Keratinocyte (primary cell): ENCODE measurements around the gene RGS13. TPM values are rescaled to one million over a fixed set of nuclear protein-coding genes. Genes with fewer than 3 reads are reported as not detected.

Source experiments
- DNase-seq: peaks from one replicate; pipeline ENCODE4 v3.0.0-alpha.2; 2011; ENCODE audit warnings: low read depth, missing footprints, low spot score
- FAIRE-seq: peaks from 2 replicates; lab custom pipeline; 2011; peaks lifted over from hg19 to GRCh38; lab: Jason Lieb, UNC
- H2AFZ ChIP-seq: 2 replicates; pipeline ENCODE4 v1.6.0; 2012; ENCODE audit warnings: low read length, control low read depth, inconsistent platforms; ENCODE audit not compliant: control insufficient read depth
- H3K27ac ChIP-seq: 2 replicates; pipeline ENCODE4 v1.5.1; 2011; ENCODE audit warnings: low read length; ENCODE audit not compliant: control insufficient read depth, insufficient read depth
- H3K27me3 ChIP-seq: 3 replicates; pipeline ENCODE4 v1.6.0; 2011; ENCODE audit warnings: low read length; ENCODE audit not compliant: control insufficient read depth, insufficient read depth; ENCODE audit errors: extremely low read depth
- H3K36me3 ChIP-seq, 2 experiments: 2 replicates in 1 of 2; 3 replicates in 1 of 2; pipeline ENCODE4 v1.5.1; 2011; ENCODE audit warnings: low read length in 2 of 2, mild to moderate bottlenecking in 1 of 2; ENCODE audit not compliant: control insufficient read depth in 2 of 2, insufficient read depth in 2 of 2; ENCODE audit errors: extremely low read depth in 1 of 2
- H3K4me1 ChIP-seq: 3 replicates; pipeline ENCODE4 v1.5.1; 2011; ENCODE audit warnings: low read length; ENCODE audit not compliant: control insufficient read depth, insufficient read depth; ENCODE audit errors: extremely low read depth
- H3K4me2 ChIP-seq: 3 replicates; pipeline ENCODE4 v1.6.0; 2011; ENCODE audit warnings: low read depth, low read length; ENCODE audit not compliant: control insufficient read depth, insufficient read depth; ENCODE audit errors: extremely low read depth
- H3K4me3 ChIP-seq, 3 experiments: fragments of 200-600 bp in 1 of 3; sonication (generic) in 1 of 3; 2 replicates in 2 of 3; 3 replicates in 1 of 3; pipeline ENCODE4 v1.5.1; 2011 to 2016; ENCODE audit warnings: low read length in 3 of 3, mild to moderate bottlenecking in 3 of 3, control low read depth in 2 of 3, inconsistent platforms in 1 of 3, low read depth in 1 of 3, mixed read lengths in 1 of 3, mixed run types in 1 of 3, moderate library complexity in 1 of 3; ENCODE audit not compliant: control insufficient read depth in 2 of 3, insufficient read depth in 2 of 3; ENCODE audit errors: extremely low read depth in 1 of 3
- H3K79me2 ChIP-seq: 2 replicates; pipeline ENCODE4 v1.6.0; 2012; ENCODE audit warnings: low read length; ENCODE audit not compliant: control insufficient read depth, insufficient read depth
- H3K9ac ChIP-seq: 3 replicates; pipeline ENCODE4 v1.6.0; 2011; ENCODE audit warnings: low read length; ENCODE audit not compliant: control insufficient read depth, insufficient read depth; ENCODE audit errors: extremely low read depth
- H3K9me1 ChIP-seq: 3 replicates; pipeline ENCODE4 v1.6.0; 2011; ENCODE audit warnings: low read length; ENCODE audit not compliant: control insufficient read depth, insufficient read depth; ENCODE audit errors: extremely low read depth
- H3K9me3 ChIP-seq: 2 replicates; pipeline ENCODE4 v1.5.1; 2012; ENCODE audit warnings: low read depth, low read length; ENCODE audit not compliant: control insufficient read depth
- H4K20me1 ChIP-seq: 3 replicates; pipeline ENCODE4 v1.6.0; 2011; ENCODE audit warnings: low read length; ENCODE audit not compliant: control insufficient read depth, insufficient read depth; ENCODE audit errors: extremely low read depth
- CTCF ChIP-seq, 3 experiments: IDR thresholded peaks in 1 of 3; conservative IDR thresholded peaks in 1 of 3; optimal IDR thresholded peaks in 1 of 3; 2 replicates in 2 of 3; 3 replicates in 1 of 3; pipeline versions ENCODE3 to v1.5.1; 2011; ENCODE audit warnings: low read length in 3 of 3, mild to moderate bottlenecking in 3 of 3, moderate library complexity in 2 of 3, control low read depth in 1 of 3, inconsistent platforms in 1 of 3; ENCODE audit not compliant: insufficient read depth in 2 of 3; ENCODE audit errors: extremely low read depth in 1 of 3
- EZH2 ChIP-seq: IDR thresholded peaks from one replicate; pipeline ENCODE4 v1.6.1; 2012; ENCODE audit warnings: inconsistent platforms, mild to moderate bottlenecking, low read length, moderate library complexity
- dilution Hi-C: fragments of 300-500 bp; cut with MboI; formaldehyde crosslinking; loops from one replicate; pipeline ENCODE4 v1.7.0; 2020; ENCODE audit warnings: low sequenced_read_pairs; ENCODE audit not compliant: extremely low pct_ligation_motif_present
- polyA plus RNA-seq, 5 experiments: library from polyadenylated mRNA; depleted of rRNA in 3 of 5; stranded (reverse) in 3 of 5; stranded (forward) in 1 of 5; unstranded in 1 of 5; fragments of >200 nt; gene quantifications; 1 replicate in 1 of 5; 2 replicates in 3 of 5; 3 replicates in 1 of 5; pipeline versions ENCODE4 v1.2.1 to v1.2.3, GENCODE V29; 2011 to 2012; ENCODE audit warnings: missing spikeins in 2 of 5, low read depth in 1 of 5, low replicate concordance in 1 of 5

Gene RGS13
- polyA plus RNA-seq, 1 donor (not counting 4 experiments of a cell fraction or from before 2014, with no cell fraction given) = not detected

DNA sequence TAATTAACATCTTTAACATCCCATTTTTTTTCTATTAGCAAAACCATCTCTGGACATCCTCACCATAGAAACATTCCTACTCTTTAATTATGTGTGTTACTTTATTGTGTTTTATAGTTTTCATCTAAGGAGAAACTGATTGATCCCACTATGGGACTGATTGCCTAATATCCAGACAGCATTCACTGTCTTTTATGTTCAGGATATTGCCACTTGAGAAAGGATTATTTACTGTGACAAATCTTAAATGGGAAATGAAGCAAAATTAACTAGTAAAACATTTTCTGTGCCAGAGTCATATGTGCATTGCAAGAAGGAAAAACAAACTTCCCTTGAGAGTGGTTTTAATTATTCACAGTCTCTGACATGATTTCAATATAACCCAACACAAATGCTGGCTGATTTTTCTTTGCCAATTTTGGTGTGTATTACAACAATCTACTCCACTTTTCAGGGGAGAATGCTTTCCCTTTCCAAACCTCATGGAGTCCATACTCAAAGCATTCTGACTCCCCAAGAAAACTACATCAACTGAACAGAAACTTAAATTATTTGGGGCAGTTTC, 15.8 kb upstream of the RGS13 start:
- H3K9ac ChIP-seq = no peak overlapping the region
- no peaks in the 10 kb centered on the region for H3K9me3 ChIP-seq
- no peaks in the 10 kb centered on the region for H3K4me1 ChIP-seq
- H3K36me3 ChIP-seq = no peaks in the 10 kb centered on the region
- H3K27ac ChIP-seq = no peak overlapping the region
- no peak for DNase-seq
- H4K20me1 ChIP-seq = no peaks in the 10 kb centered on the region
- H3K9me1 ChIP-seq = no peaks in the 10 kb centered on the region
- no peak overlapping the region for H3K4me3 ChIP-seq
- dilution Hi-C loops = no loop called here
- no peak overlapping the region for H3K4me2 ChIP-seq
- H3K79me2 ChIP-seq = no peaks in the 10 kb centered on the region
- no peaks in the 10 kb centered on the region for H3K27me3 ChIP-seq
- FAIRE-seq = no peak
- TF ChIP-seq CTCF (optimal IDR thresholded peaks at IDR 0.05 in 1 of 3, IDR thresholded peaks at IDR 0.05 in 1 of 3, conservative IDR thresholded peaks at IDR 0.05 in 1 of 3; ENCODE audit: extremely low read depth in 1 of 3, insufficient read depth in 2 of 3, low read length in 3 of 3) = no peak
- TF ChIP-seq EZH2 = no peak
- no peak overlapping the region for H2AFZ ChIP-seq

DNA sequence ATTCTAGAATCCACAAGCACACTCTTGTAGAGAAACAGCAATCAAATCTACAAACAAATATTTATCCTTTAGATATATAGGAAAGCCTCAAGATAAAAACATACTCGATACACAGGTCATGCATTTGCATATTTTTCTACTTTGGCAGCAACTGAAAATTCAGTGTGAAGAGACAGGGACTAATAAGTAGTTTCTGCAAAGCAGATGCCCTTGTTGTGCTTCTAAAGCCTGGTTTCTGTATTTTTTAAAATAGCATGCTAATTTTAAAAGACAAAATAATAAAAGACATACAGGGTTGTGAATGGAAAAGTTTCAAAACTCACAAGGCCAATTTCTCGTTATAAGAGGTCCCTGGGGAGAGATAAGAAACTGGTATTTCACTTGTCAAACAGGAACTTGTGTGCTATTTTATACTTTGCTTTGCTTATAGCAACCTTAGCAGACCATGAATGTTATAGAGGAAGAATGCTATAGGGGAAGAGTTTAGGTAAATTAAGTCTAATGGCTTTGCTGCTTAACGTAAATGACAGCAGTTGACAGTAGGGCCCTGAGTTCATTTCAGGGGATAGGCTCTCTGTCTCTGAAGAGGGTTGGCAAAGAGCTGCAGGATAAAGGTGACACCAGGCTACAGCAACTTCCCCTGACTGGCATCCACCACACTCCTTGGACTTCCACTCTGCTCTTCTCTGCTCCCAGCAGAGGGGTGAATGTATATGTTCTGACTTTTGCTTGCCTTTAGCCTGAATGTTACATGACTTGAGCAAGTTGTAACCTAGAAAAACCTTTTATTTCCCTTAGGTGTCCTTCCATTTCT, 9.4 kb upstream of the RGS13 start:
- no peaks in the 10 kb centered on the region for H4K20me1 ChIP-seq
- no peaks in the 10 kb centered on the region for H3K4me1 ChIP-seq
- no peak for TF ChIP-seq CTCF (optimal IDR thresholded peaks at IDR 0.05 in 1 of 3, IDR thresholded peaks at IDR 0.05 in 1 of 3, conservative IDR thresholded peaks at IDR 0.05 in 1 of 3; ENCODE audit: extremely low read depth in 1 of 3, insufficient read depth in 2 of 3, low read length in 3 of 3)
- no peak for TF ChIP-seq EZH2
- no peak overlapping the region for H3K27ac ChIP-seq
- H2AFZ ChIP-seq = no peak overlapping the region
- no peaks in the 10 kb centered on the region for H3K9me3 ChIP-seq
- no peak for DNase-seq
- H3K9ac ChIP-seq = no peak overlapping the region
- H3K36me3 ChIP-seq = no peaks in the 10 kb centered on the region
- H3K4me2 ChIP-seq = no peak overlapping the region
- H3K4me3 ChIP-seq = no peak overlapping the region
- no peaks in the 10 kb centered on the region for H3K9me1 ChIP-seq
- H3K27me3 ChIP-seq = no peaks in the 10 kb centered on the region
- no peaks in the 10 kb centered on the region for H3K79me2 ChIP-seq
- dilution Hi-C loops = no loop called here
- no peak for FAIRE-seq
